Thyroid gland (tissue), 4 donors: ENCODE measurements around the gene SLC25A42. TPM values are rescaled to one million over a fixed set of nuclear protein-coding genes. Genes with fewer than 3 reads are reported as not detected.
A peak's percentile ranks its signal among the peaks of the same experiment; 100 is the strongest.

ENCODE experiments used
- DNase-seq, 2 donors: peaks; one replicate each; pipeline ENCODE4 v3.0.0-alpha.2; 2019
- H3K27ac ChIP-seq, 3 donors: fragments of 200-600 bp; sonication (generic); 1 replicate in 2 of 3; 2 replicates in 1 of 3; pipeline ENCODE4 v1.5.1; 2016 to 2019; ENCODE audit warnings: mild to moderate bottlenecking in 1 of 3, moderate library complexity in 1 of 3
- H3K27me3 ChIP-seq: fragments of 200-600 bp; sonication (generic); one replicate; pipeline ENCODE4 v1.5.1; 2019
- H3K36me3 ChIP-seq, 2 donors: fragments of 200-600 bp; sonication (generic); one replicate each; pipeline ENCODE4 v1.5.1; 2016 to 2019
- H3K4me1 ChIP-seq, 2 donors: fragments of 200-600 bp; sonication (generic); one replicate each; pipeline ENCODE4 v1.5.1; 2017 to 2019
- H3K4me3 ChIP-seq, 3 donors: fragments of 200-600 bp; sonication (generic); replicated peaks in 1 of 3; 1 replicate in 2 of 3; 2 replicates in 1 of 3; pipeline ENCODE4 v1.5.1; 2016; ENCODE audit warnings: mild to moderate bottlenecking in 1 of 3
- H3K9me3 ChIP-seq: fragments of 200-600 bp; sonication (generic); one replicate; pipeline ENCODE4 v1.5.1; 2017
- CTCF ChIP-seq, 6 experiments: fragments of 200-600 bp in 3 of 6; fragments of 450-650 bp in 3 of 6; sonication (generic) in 3 of 6; IDR thresholded peaks; one replicate each; pipeline ENCODE4 v1.5.1; 2016 to 2019; ENCODE audit warnings: antibody characterized with exemption in 6 of 6, mild to moderate bottlenecking in 2 of 6, inconsistent platforms in 1 of 6, moderate library complexity in 1 of 6
- POLR2A ChIP-seq, 2 donors: fragments of 450-650 bp; IDR thresholded peaks; one replicate each; pipeline ENCODE4 v1.6.1; 2017; ENCODE audit warnings: antibody characterized with exemption in 2 of 2, mild to moderate bottlenecking in 2 of 2, moderate library complexity in 1 of 2
- WGBS, 2 donors: methylation state at CpG; one replicate each; pipeline ENCODE4 v1.1.5; 2017; 5-methylcytosine and 5-hydroxymethylcytosine counted together
- intact Hi-C: fragments of 100-400 bp; cut with DNase I; formaldehyde crosslinking; loops from one replicate; pipeline ENCODE4 v1.15.1; 2023
- total RNA-seq, 4 donors: library from RNA; depleted of rRNA; stranded (reverse); fragments of >200 nt; gene quantifications; one replicate each; pipeline ENCODE4 v1.2.3, GENCODE V29; 2016

The SLC25A42 gene
- total RNA-seq, 4 donors from 2014 or later = 28.0 to 43.9 (median 33.9) TPM

GRCh38 chr19:19033176-19033425, 30.7 kb upstream of the SLC25A42 start:
- Histone ChIP-seq H3K27me3 (no peaks in the 10 kb centered on the region), H3K9me3 (no peaks in the 10 kb centered on the region), H3K4me3 (peak overlapping the region; percentile 57 to 98 (median 75)), H3K36me3 (peaks cover 5 to 10% of the 10 kb centered on the region in 2 donors), H3K4me1 (peaks cover 11 to 30% of the 10 kb centered on the region in 2 donors), H3K27ac (peak overlapping the region in 2 of 3 donors; percentile 76 to 97)
- DNase-seq = no peak
- 0% methylated on average over 8 of the region's 32 CpGs for WGBS, 2 donors
- TF ChIP-seq POLR2A (IDR thresholded peaks at IDR 0.05) = no peak
- TF ChIP-seq CTCF (IDR thresholded peaks at IDR 0.05) = no peak
- intact Hi-C loops = no loop called here

- Histone ChIP-seq H3K27ac (peak within 1 kb of the TSS; percentile 88 to 97 (median 96)), H3K4me3 (peak within 1 kb of the TSS; percentile 57 to 98 (median 75)), H3K27me3 (no peaks in the 10 kb centered on the region), H3K9me3 (no peaks in the 10 kb centered on the region), H3K36me3 (peaks cover 5 to 7% of the 10 kb centered on the region in 2 donors), H3K4me1 (peaks cover 11 to 28% of the 10 kb centered on the region in 2 donors)
- peak in 1 of 2 donors; percentile 86 for TF ChIP-seq POLR2A (IDR thresholded peaks at IDR 0.05)
- TF ChIP-seq CTCF (IDR thresholded peaks at IDR 0.05) = no peak
- DNase-seq = peak; percentile 82
- intact Hi-C loops = no loop called here
- WGBS, 2 donors = 0 to 1% methylated on average over 17 to 28 of the region's 94 CpGs
These were observed 30.2 kb upstream of the SLC25A42 start, which contains the start of the genes ARMC6 and SUGP2 for GRCh38 chr19:19033426-19034203. TSS of gene ARMC6 (plus strand) at chr19:19033603. CDS start at chr19:19034210, 607 bp downstream. TSS of gene SUGP2 (minus strand) at chr19:19033517. CDS start at chr19:19031071, 2,446 bp downstream.

- no peak for TF ChIP-seq POLR2A (IDR thresholded peaks at IDR 0.05)
- no peak for TF ChIP-seq CTCF (IDR thresholded peaks at IDR 0.05)
- WGBS, 2 donors = 6 to 8% methylated on average over 10 of the region's 10 CpGs
- Histone ChIP-seq H3K27ac (peak overlapping the region in 1 of 3 donors; percentile 97), H3K9me3 (no peaks in the 10 kb centered on the region), H3K27me3 (no peaks in the 10 kb centered on the region), H3K36me3 (peaks cover 0 to 3% of the 10 kb centered on the region in 2 donors), H3K4me3 (peak overlapping the region in 2 of 3 donors; percentile 57 to 75), H3K4me1 (peaks cover 11 to 28% of the 10 kb centered on the region in 2 donors)
- intact Hi-C loops = no loop called here
- peak; percentile 42 to 55 for DNase-seq
These were observed 29.6 kb upstream of the SLC25A42 start for GRCh38 chr19:19034204-19034624.

- Histone ChIP-seq H3K27me3 (no peaks in the 10 kb centered on the region), H3K27ac (peak overlapping the region in 2 of 3 donors; percentile 55 to 61), H3K4me1 (peaks cover 6 to 23% of the 10 kb centered on the region in 2 donors), H3K36me3 (peaks cover 0 to 13% of the 10 kb centered on the region in 2 donors), H3K9me3 (no peaks in the 10 kb centered on the region), H3K4me3 (no peak overlapping the region)
- TF ChIP-seq POLR2A (IDR thresholded peaks at IDR 0.05) (no peak), CTCF (IDR thresholded peaks at IDR 0.05) (no peak)
- 73 to 79% methylated on average over 4 of the region's 4 CpGs for WGBS, 2 donors
- no peak for DNase-seq
- intact Hi-C loops = no loop called here
These were observed 23.9 kb upstream of the SLC25A42 start for GRCh38 chr19:19039901-19040300.

- DNase-seq = peak; percentile 75 to 84
- H3K9me3 ChIP-seq = no peaks in the 10 kb centered on the region
- H3K36me3 ChIP-seq = peaks cover 0 to 16% of the 10 kb centered on the region in 2 donors
- TF ChIP-seq CTCF (IDR thresholded peaks at IDR 0.05) (no peak), POLR2A (IDR thresholded peaks at IDR 0.05) (no peak)
- intact Hi-C loops = no loop called here
- H3K4me3 ChIP-seq = no peak overlapping the region
- H3K4me1 ChIP-seq = peaks cover 6 to 23% of the 10 kb centered on the region in 2 donors
- WGBS, 2 donors = 39 to 41% methylated on average over 7 of the region's 7 CpGs
- H3K27me3 ChIP-seq = no peaks in the 10 kb centered on the region
- peak overlapping the region in 2 of 3 donors; percentile 55 to 61 for H3K27ac ChIP-seq
These were observed 23.4 kb upstream of the SLC25A42 start for GRCh38 chr19:19040417-19040816.
